ENCODE data around the gene PTPN21. TPM values are rescaled to one million over a fixed set of nuclear protein-coding genes. Genes with fewer than 3 reads are reported as not detected.
A peak's percentile ranks its signal among the peaks of the same experiment; 100 is the strongest.

PTPN21 gene
- total RNA-seq, 1 donor from 2014 or later, result 18.1 TPM

- no peak for DNase-seq (ENCODE audit: low spot score in 2 of 2)
- Histone ChIP-seq H3K9me3 (no peaks in the 10 kb centered on the region), H3K36me3 (peaks cover 22 to 71% of the 10 kb centered on the region in 2 donors), H3K4me3 (no peak overlapping the region), H3K27me3 (no peaks in the 10 kb centered on the region), H3K27ac (no peak overlapping the region), H3K4me1 (no peaks in the 10 kb centered on the region)
- intact Hi-C loops (cut with DNase I), result no loop called here
- no peak for TF ChIP-seq CTCF (IDR thresholded peaks at IDR 0.05)
These were observed 29.6 kb upstream of the PTPN21 start for GRCh38 chr14:88584451-88584850.

- H3K27ac ChIP-seq, result no peak overlapping the region
- intact Hi-C loops (cut with DNase I), result no loop called here
- H3K36me3 ChIP-seq, result peaks cover 80 to 95% of the 10 kb centered on the region in 2 donors
- no peaks in the 10 kb centered on the region for H3K27me3 ChIP-seq
- no peak for DNase-seq (ENCODE audit: low spot score in 2 of 2)
- no peaks in the 10 kb centered on the region for H3K9me3 ChIP-seq
- no peak for TF ChIP-seq CTCF (IDR thresholded peaks at IDR 0.05)
- H3K4me1 ChIP-seq, result no peaks in the 10 kb centered on the region
- no peak overlapping the region for H3K4me3 ChIP-seq
These were observed 21.4 kb upstream of the PTPN21 start for GRCh38 chr14:88576222-88576621.

GRCh38 chr14:88572117-88572516, 17.3 kb upstream of the PTPN21 start:
- no peak for DNase-seq (ENCODE audit: low spot score in 2 of 2)
- Histone ChIP-seq H3K27ac (no peak overlapping the region), H3K4me3 (no peak overlapping the region), H3K9me3 (no peaks in the 10 kb centered on the region), H3K27me3 (no peaks in the 10 kb centered on the region), H3K4me1 (no peaks in the 10 kb centered on the region), H3K36me3 (peaks cover 82 to 95% of the 10 kb centered on the region in 2 donors)
- TF ChIP-seq CTCF (IDR thresholded peaks at IDR 0.05), result no peak
- intact Hi-C loops (cut with DNase I), result no loop called here

GRCh38 chr14:88568196-88568595, 13.4 kb upstream of the PTPN21 start:
- H3K36me3 ChIP-seq, result peaks cover 46 to 58% of the 10 kb centered on the region in 2 donors
- no peak for DNase-seq (ENCODE audit: low spot score in 2 of 2)
- no peaks in the 10 kb centered on the region for H3K27me3 ChIP-seq
- no peak for TF ChIP-seq CTCF (IDR thresholded peaks at IDR 0.05)
- peaks cover 2 to 6% of the 10 kb centered on the region in 2 donors for H3K4me1 ChIP-seq
- H3K27ac ChIP-seq, result no peak overlapping the region
- intact Hi-C loops (cut with DNase I), result no loop called here
- H3K9me3 ChIP-seq, result no peaks in the 10 kb centered on the region
- H3K4me3 ChIP-seq, result no peak overlapping the region

- Histone ChIP-seq H3K36me3 (peaks cover 22 to 31% of the 10 kb centered on the region in 2 donors), H3K27me3 (no peaks in the 10 kb centered on the region), H3K4me1 (peaks cover 4 to 6% of the 10 kb centered on the region in 2 donors), H3K9me3 (no peaks in the 10 kb centered on the region), H3K4me3 (no peak overlapping the region), H3K27ac (no peak overlapping the region)
- DNase-seq (ENCODE audit: low spot score in 2 of 2), result no peak
- no peak for TF ChIP-seq CTCF (IDR thresholded peaks at IDR 0.05)
- intact Hi-C loops (cut with DNase I), result no loop called here
These were observed 10.6 kb upstream of the PTPN21 start for GRCh38 chr14:88565427-88565826.

GRCh38 chr14:88563845-88564244, 9.0 kb upstream of the PTPN21 start:
- Histone ChIP-seq H3K9me3 (no peaks in the 10 kb centered on the region), H3K27ac (peak overlapping the region in 1 of 2 donors; percentile 80), H3K4me1 (peaks cover 4 to 6% of the 10 kb centered on the region in 2 donors), H3K27me3 (no peaks in the 10 kb centered on the region), H3K36me3 (peaks cover 11 to 15% of the 10 kb centered on the region in 2 donors), H3K4me3 (peak overlapping the region; percentile 93 to 94)
- no peak for TF ChIP-seq CTCF (IDR thresholded peaks at IDR 0.05)
- intact Hi-C loops (cut with DNase I), result loop anchor here (1.0 kb wide), 1 partner anchor 72 kb away; no protein-coding TSS in a partner anchor
- no peak for DNase-seq (ENCODE audit: low spot score in 2 of 2)
